Tibial nerve (tissue), 4 donors: ENCODE data around the gene CNNM4. TPM values are rescaled to one million over a fixed set of nuclear protein-coding genes. Genes with fewer than 3 reads are reported as not detected.

Experiments
- DNase-seq, 2 donors: peaks; one replicate each; pipeline ENCODE4 v3.0.0-alpha.2; 2019; ENCODE audit warnings: low spot score in 2 of 2
- H3K27ac ChIP-seq, 4 donors: fragments of 200-600 bp; sonication (generic) in 3 of 4; one replicate each; pipeline ENCODE4 v1.5.1; 2017 to 2019; ENCODE audit warnings: mild to moderate bottlenecking in 1 of 4
- H3K27me3 ChIP-seq, 2 donors: fragments of 200-600 bp; sonication (generic) in 1 of 2; one replicate each; pipeline versions ENCODE4 v1.5.1 to v1.6.0; 2017 to 2019
- H3K36me3 ChIP-seq, 3 donors: fragments of 200-600 bp; sonication (generic); one replicate each; pipeline ENCODE4 v1.5.1; 2018 to 2019
- H3K4me1 ChIP-seq, 4 donors: fragments of 200-600 bp; sonication (generic) in 3 of 4; one replicate each; pipeline ENCODE4 v1.5.1; 2017 to 2019
- H3K4me3 ChIP-seq, 4 donors: fragments of 200-600 bp; sonication (generic) in 3 of 4; one replicate each; pipeline ENCODE4 v1.5.1; 2017 to 2019; ENCODE audit warnings: mild to moderate bottlenecking in 1 of 4, moderate library complexity in 1 of 4
- H3K9me3 ChIP-seq, 4 donors: fragments of 200-600 bp; sonication (generic) in 3 of 4; one replicate each; pipeline ENCODE4 v1.5.1; 2017 to 2019
- CTCF ChIP-seq, 5 experiments: fragments of 200-600 bp in 3 of 5; fragments of 450-650 bp in 2 of 5; sonication (generic) in 3 of 5; IDR thresholded peaks; one replicate each; pipeline ENCODE4 v1.5.1; 2016 to 2019; ENCODE audit warnings: antibody characterized with exemption in 5 of 5, mild to moderate bottlenecking in 3 of 5, moderate library complexity in 2 of 5
- EP300 ChIP-seq, 2 donors: sonication (generic); formaldehyde crosslinking; IDR thresholded peaks; one replicate each; pipeline ENCODE4 v1.6.1; 2017; ENCODE audit warnings: antibody characterized with exemption in 2 of 2, mild to moderate bottlenecking in 1 of 2
- POLR2A ChIP-seq, 2 donors: fragments of 450-650 bp; IDR thresholded peaks; one replicate each; pipeline ENCODE4 v1.6.1; 2017; ENCODE audit warnings: antibody characterized with exemption in 2 of 2, mild to moderate bottlenecking in 2 of 2, moderate library complexity in 2 of 2
- WGBS, 2 donors: methylation state at CpG; one replicate each; pipeline ENCODE4 v1.1.5; 2018; 5-methylcytosine and 5-hydroxymethylcytosine counted together
- total RNA-seq, 4 donors: library from RNA; depleted of rRNA; stranded (reverse); fragments of >200 nt; gene quantifications; one replicate each; pipeline ENCODE4 v1.1.0, GENCODE V29; 2016

The CNNM4 gene
- total RNA-seq, 4 donors from 2014 or later: 6.3 to 10.2 (median 7.9) TPM

GRCh38 chr2:96815326-96816126 is 54.8 kb downstream of the CNNM4 start:
- TF ChIP-seq POLR2A (IDR thresholded peaks at IDR 0.05) (no peak), CTCF (IDR thresholded peaks at IDR 0.05) (peak in 1 of 5 experiments; percentile 8)
- WGBS, 2 donors: 2% methylated on average over 37 to 42 of the region's 60 CpGs
- H3K27me3 ChIP-seq: no peaks in the 10 kb centered on the region
- DNase-seq: peak in 1 of 2 donors; percentile 27
- H3K4me1 ChIP-seq: peaks cover 0 to 49% (median 38%) of the 10 kb centered on the region in 4 donors
- H3K9me3 ChIP-seq: no peaks in the 10 kb centered on the region
- peaks cover 0 to 14% (median 0%) of the 10 kb centered on the region in 3 donors for H3K36me3 ChIP-seq
- peak overlapping the region; percentile 57 to 89 (median 70) for H3K4me3 ChIP-seq
- peak overlapping the region; percentile 88 to 96 (median 94) for H3K27ac ChIP-seq

- 0% methylated on average over 35 of the region's 103 CpGs; no CpG with 5 or more reads in 1 of the 2 donors for WGBS, 2 donors
- peaks cover 0 to 10% (median 0%) of the 10 kb centered on the region in 3 donors for H3K36me3 ChIP-seq
These were observed 55.6 kb downstream of the CNNM4 start, which contains the start of gene CNNM3 for GRCh38 chr2:96816127-96816835. TSS of gene CNNM3 (plus strand) at chr2:96816268. CDS start at chr2:96816278, 10 bp downstream.

GRCh38 chr2:96816836-96817702 is 56.4 kb downstream of the CNNM4 start:
- 3 to 14% methylated on average over 28 of the region's 89 CpGs for WGBS, 2 donors
- Histone ChIP-seq H3K36me3 (peaks cover 0 to 13% (median 0%) of the 10 kb centered on the region in 3 donors), H3K4me1 (peaks cover 0 to 58% (median 41%) of the 10 kb centered on the region in 4 donors), H3K9me3 (no peaks in the 10 kb centered on the region), H3K27ac (peak overlapping the region in 1 of 4 donors; percentile 92), H3K27me3 (no peaks in the 10 kb centered on the region), H3K4me3 (peak overlapping the region; percentile 24 to 89 (median 64))
- TF ChIP-seq POLR2A (IDR thresholded peaks at IDR 0.05): no peak
- no peak for TF ChIP-seq EP300 (IDR thresholded peaks at IDR 0.05)
- no peak for TF ChIP-seq CTCF (IDR thresholded peaks at IDR 0.05)
- no peak for DNase-seq

More at GRCh38 chr2:96816127-96816835, 55.6 kb downstream of the CNNM4 start, which contains the start of gene CNNM3:
- Histone ChIP-seq H3K9me3 (no peaks in the 10 kb centered on the region), H3K4me1 (peaks cover 0 to 56% (median 41%) of the 10 kb centered on the region in 4 donors), H3K27ac (peak within 1 kb of the TSS; percentile 88 to 96 (median 94)), H3K4me3 (peak within 1 kb of the TSS; percentile 57 to 89 (median 70)), H3K27me3 (no peaks in the 10 kb centered on the region)
- DNase-seq: peak; percentile 93 to 97
- TF ChIP-seq EP300 (IDR thresholded peaks at IDR 0.05) (peak in 1 of 2 donors; percentile 83), CTCF (IDR thresholded peaks at IDR 0.05) (peak; percentile 68 to 91 (median 87)), POLR2A (IDR thresholded peaks at IDR 0.05) (peak; percentile 49 to 83)

GRCh38 chr2:96817882-96818281 is 57.2 kb downstream of the CNNM4 start:
- TF ChIP-seq POLR2A (IDR thresholded peaks at IDR 0.05) (no peak), CTCF (IDR thresholded peaks at IDR 0.05) (no peak), EP300 (IDR thresholded peaks at IDR 0.05) (no peak)
- no peak for DNase-seq
- WGBS, 2 donors: 73 to 74% methylated on average over 8 of the region's 8 CpGs
- Histone ChIP-seq H3K4me1 (peaks cover 0 to 59% (median 41%) of the 10 kb centered on the region in 4 donors), H3K27ac (peak overlapping the region in 1 of 4 donors; percentile 92), H3K9me3 (no peaks in the 10 kb centered on the region), H3K27me3 (no peaks in the 10 kb centered on the region), H3K36me3 (peaks cover 0 to 20% (median 0%) of the 10 kb centered on the region in 3 donors), H3K4me3 (peak overlapping the region in 2 of 4 donors; percentile 58 to 70)
